Liver (tissue), 9 donors: Measurements from ENCODE around the gene POU2F2. TPM values are rescaled to one million over a fixed set of nuclear protein-coding genes. Genes with fewer than 3 reads are reported as not detected.

Experiments used
- DNase-seq: peaks from one replicate; pipeline ENCODE4 v3.0.0-alpha.2; 2017; ENCODE audit warnings: low spot score
- H3K27ac ChIP-seq, 2 donors: one replicate each; pipeline ENCODE4 v1.7.0; 2013; ENCODE audit warnings: inconsistent platforms in 2 of 2, low read length in 2 of 2, control low read depth in 1 of 2, low read depth in 1 of 2, mild to moderate bottlenecking in 1 of 2
- H3K27me3 ChIP-seq, 4 donors: one replicate each; pipeline versions ENCODE4 v1.6.1 to v1.7.0; 2013; ENCODE audit warnings: low read length in 3 of 4, inconsistent platforms in 1 of 4, mild to moderate bottlenecking in 1 of 4, moderate library complexity in 1 of 4; ENCODE audit not compliant: control insufficient read depth in 4 of 4, insufficient read depth in 4 of 4
- H3K36me3 ChIP-seq, 4 donors: one replicate each; pipeline versions ENCODE4 v1.6.1 to v1.7.0; 2013; ENCODE audit warnings: low read length in 3 of 4, mild to moderate bottlenecking in 3 of 4, low read depth in 1 of 4, moderate library complexity in 1 of 4; ENCODE audit not compliant: control insufficient read depth in 4 of 4, insufficient read depth in 3 of 4
- H3K4me1 ChIP-seq, 4 donors: one replicate each; pipeline versions ENCODE4 v1.6.1 to v1.7.0; 2013; ENCODE audit warnings: low read length in 3 of 4, mild to moderate bottlenecking in 3 of 4, moderate library complexity in 1 of 4; ENCODE audit not compliant: control insufficient read depth in 4 of 4, insufficient read depth in 4 of 4
- H3K4me3 ChIP-seq, 3 donors: one replicate each; pipeline versions ENCODE4 v1.6.1 to v1.7.0; 2013; ENCODE audit warnings: low read length in 3 of 3, control low read depth in 1 of 3, low read depth in 1 of 3, mild to moderate bottlenecking in 1 of 3
- H3K9ac ChIP-seq, 2 donors: one replicate each; pipeline ENCODE4 v1.7.0; 2013; ENCODE audit warnings: low read length in 2 of 2, mild to moderate bottlenecking in 2 of 2, moderate library complexity in 2 of 2, control low read depth in 1 of 2, low read depth in 1 of 2
- H3K9me3 ChIP-seq, 4 donors: one replicate each; pipeline versions ENCODE4 v1.6.1 to v1.7.0; 2013; ENCODE audit warnings: low read length in 3 of 4; ENCODE audit not compliant: control insufficient read depth in 4 of 4
- EGR1 ChIP-seq, 2 donors: IDR thresholded peaks; 2 replicates each; pipeline ENCODE4 v1.6.1; 2016 to 2018; ENCODE audit warnings: antibody characterized with exemption in 2 of 2, low read depth in 2 of 2
- FOXA1 ChIP-seq: IDR thresholded peaks from 2 replicates; pipeline ENCODE4 v1.6.1; 2016; ENCODE audit warnings: antibody characterized with exemption
- FOXA2 ChIP-seq: IDR thresholded peaks from 2 replicates; pipeline ENCODE4 v1.6.1; 2016; ENCODE audit warnings: antibody characterized with exemption
- GABPA ChIP-seq, 2 donors: IDR thresholded peaks in 1 of 2; conservative IDR thresholded peaks in 1 of 2; 2 replicates each; pipeline ENCODE4 v1.6.1; 2016; ENCODE audit warnings: antibody characterized with exemption in 2 of 2, mild to moderate bottlenecking in 1 of 2, moderate library complexity in 1 of 2
- HNF4A ChIP-seq, 2 donors: conservative IDR thresholded peaks; 2 replicates each; pipeline ENCODE4 v1.6.1; 2016; ENCODE audit warnings: antibody characterized with exemption in 2 of 2, mild to moderate bottlenecking in 2 of 2
- HNF4G ChIP-seq: IDR thresholded peaks from 2 replicates; pipeline ENCODE4 v1.6.1; 2016; ENCODE audit warnings: antibody characterized with exemption
- JUND ChIP-seq, 2 donors: IDR thresholded peaks; 2 replicates each; pipeline ENCODE4 v1.6.1; 2016; ENCODE audit warnings: antibody characterized with exemption in 2 of 2
- MAX ChIP-seq: IDR thresholded peaks from 2 replicates; pipeline ENCODE4 v1.6.1; 2016; ENCODE audit warnings: antibody characterized with exemption
- NR2F2 ChIP-seq: IDR thresholded peaks from 2 replicates; pipeline ENCODE4 v1.6.1; 2016; ENCODE audit warnings: antibody characterized with exemption
- RAD21 ChIP-seq, 2 donors: IDR thresholded peaks; 2 replicates each; pipeline ENCODE4 v1.6.1; 2016; ENCODE audit warnings: antibody characterized with exemption in 2 of 2, mild to moderate bottlenecking in 2 of 2
- RXRA ChIP-seq, 2 donors: IDR thresholded peaks; 2 replicates each; pipeline ENCODE4 v1.6.1; 2017 to 2018; ENCODE audit warnings: antibody characterized with exemption in 2 of 2, mild to moderate bottlenecking in 1 of 2
- SP1 ChIP-seq: IDR thresholded peaks from 2 replicates; pipeline ENCODE4 v1.6.1; 2018; ENCODE audit warnings: antibody characterized with exemption, mild to moderate bottlenecking
- TAF1 ChIP-seq: conservative IDR thresholded peaks from 2 replicates; pipeline ENCODE4 v1.6.1; 2016; ENCODE audit warnings: antibody characterized with exemption, mild to moderate bottlenecking
- YY1 ChIP-seq: IDR thresholded peaks from 2 replicates; pipeline ENCODE4 v1.6.1; 2016; ENCODE audit warnings: antibody characterized with exemption, mild to moderate bottlenecking
- WGBS: extraction: QIAGEN DNeasy Blood & Tissue Kit; methylation state at CpG from one replicate; pipeline ENCODE4 v1.1.7; 2013; 5-methylcytosine and 5-hydroxymethylcytosine counted together
- polyA plus RNA-seq, 2 donors: library from polyadenylated mRNA; stranded (reverse) in 1 of 2; unstranded in 1 of 2; fragments of 200-250 nt in 1 of 2; fragments of >200 nt in 1 of 2; fragmentation: Nextera tagmentation in 1 of 2; extraction: Ambion mirVana in 1 of 2; gene quantifications; one replicate each; pipeline versions ENCODE4 v1.2.1 to v1.2.3, GENCODE V29; 2013 to 2015
- total RNA-seq, 2 donors: library from RNA; depleted of rRNA; stranded (reverse); fragments of >200 nt; gene quantifications; one replicate each; pipeline ENCODE4 v1.2.3, GENCODE V29; 2014
- TF ChIP-seq, protein P1 (sequence below): IDR thresholded peaks from 2 replicates; pipeline ENCODE4 v1.6.1; 2016; ENCODE audit warnings: antibody characterized with exemption
- TF ChIP-seq, protein P2 (sequence below): IDR thresholded peaks from 2 replicates; pipeline ENCODE4 v1.6.1; 2016; ENCODE audit warnings: antibody characterized with exemption
- TF ChIP-seq, protein P3 (sequence below): IDR thresholded peaks from 2 replicates; pipeline ENCODE4 v1.6.1; 2016; ENCODE audit warnings: antibody characterized with exemption, mild to moderate bottlenecking
- TF ChIP-seq, protein P4 (sequence below): fragments of 150-350 bp; IDR thresholded peaks from 2 replicates; pipeline ENCODE4 v1.5.1; 2017; ENCODE audit warnings: improper control_type of control experiment, low read depth, low read length; ENCODE audit not compliant: missing input control
- donor health status: healthy.
- donor health status: healthy.
- donor health status: healthy.
- donor health status: healthy.
- donor health status: healthy.

POU2F2 gene
- total and polyA plus RNA-seq, 4 donors: 0.75 to 1.2 (median 0.97) TPM

DNA sequence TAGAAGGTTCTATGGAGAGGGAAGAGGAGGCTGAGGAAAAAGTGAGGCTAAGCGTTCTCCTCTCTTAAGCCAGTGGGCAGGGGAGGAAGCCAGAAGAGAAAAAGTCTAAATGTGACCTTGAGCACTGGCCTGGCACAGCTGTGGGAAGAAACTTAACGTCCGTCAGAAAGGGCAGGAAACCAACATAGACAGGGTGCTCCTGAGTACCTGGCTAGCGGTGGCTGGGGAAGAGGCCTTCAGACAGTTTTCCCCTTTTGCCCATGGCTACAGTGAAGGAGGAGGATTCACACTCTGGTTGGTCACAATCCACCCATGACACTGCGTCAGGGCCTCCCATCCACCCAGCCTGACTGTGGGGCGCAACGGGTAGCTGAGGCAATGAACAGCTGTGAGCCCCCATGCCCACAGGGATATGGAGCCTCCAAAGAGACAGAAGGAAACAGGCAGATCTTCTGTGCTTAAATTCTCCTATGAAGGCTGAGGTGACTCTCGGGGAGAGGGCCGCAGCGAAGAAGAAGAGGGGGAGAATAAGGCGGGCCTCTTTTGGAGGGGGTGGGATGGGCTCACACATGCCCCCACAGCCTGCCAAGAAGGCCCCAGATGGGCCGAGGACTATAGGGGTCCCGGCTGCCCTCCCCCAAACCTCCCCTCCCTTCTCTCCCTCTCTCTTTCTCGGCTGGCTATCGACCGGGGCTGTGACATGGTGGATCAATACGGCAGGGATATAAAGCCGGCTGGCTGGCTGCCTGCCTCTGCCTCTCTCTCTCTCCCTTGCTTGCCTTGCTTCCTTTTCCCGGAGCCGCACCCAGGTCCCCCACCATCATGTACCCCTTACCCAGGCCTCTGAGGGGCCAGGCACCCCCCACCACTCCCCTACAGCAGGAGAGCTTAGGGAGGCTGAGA is 19.8 kb upstream of the POU2F2 start:
- Histone ChIP-seq H3K4me3 (no peak overlapping the region), H3K9ac (no peak overlapping the region), H3K27me3 (no peaks in the 10 kb centered on the region), H3K27ac (no peak overlapping the region), H3K9me3 (no peaks in the 10 kb centered on the region), H3K36me3 (no peaks in the 10 kb centered on the region), H3K4me1 (peaks cover 0 to 22% (median 11%) of the 10 kb centered on the region in 4 donors)
- DNase-seq: no peak
- WGBS: 49% methylated on average over 20 of the region's 20 CpGs
- TF ChIP-seq NR2F2 (no peak), FOXA1 (no peak), MAX (no peak), EGR1 (IDR thresholded peaks at IDR 0.05; ENCODE audit: low read depth in 2 of 2) (no peak), HNF4G (no peak), JUND (IDR thresholded peaks at IDR 0.05) (no peak), RXRA (IDR thresholded peaks at IDR 0.05) (no peak), YY1 (no peak), GABPA (IDR thresholded peaks at IDR 0.05 in 1 of 2, conservative IDR thresholded peaks at IDR 0.05 in 1 of 2) (no peak), HNF4A (conservative IDR thresholded peaks at IDR 0.05) (no peak), SP1 (no peak), FOXA2 (no peak), RAD21 (IDR thresholded peaks at IDR 0.05) (no peak), TAF1 (no peak)
- TF ChIP-seq, protein P1, sequence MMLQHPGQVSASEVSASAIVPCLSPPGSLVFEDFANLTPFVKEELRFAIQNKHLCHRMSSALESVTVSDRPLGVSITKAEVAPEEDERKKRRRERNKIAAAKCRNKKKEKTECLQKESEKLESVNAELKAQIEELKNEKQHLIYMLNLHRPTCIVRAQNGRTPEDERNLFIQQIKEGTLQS: no peak
- TF ChIP-seq, protein P2, sequence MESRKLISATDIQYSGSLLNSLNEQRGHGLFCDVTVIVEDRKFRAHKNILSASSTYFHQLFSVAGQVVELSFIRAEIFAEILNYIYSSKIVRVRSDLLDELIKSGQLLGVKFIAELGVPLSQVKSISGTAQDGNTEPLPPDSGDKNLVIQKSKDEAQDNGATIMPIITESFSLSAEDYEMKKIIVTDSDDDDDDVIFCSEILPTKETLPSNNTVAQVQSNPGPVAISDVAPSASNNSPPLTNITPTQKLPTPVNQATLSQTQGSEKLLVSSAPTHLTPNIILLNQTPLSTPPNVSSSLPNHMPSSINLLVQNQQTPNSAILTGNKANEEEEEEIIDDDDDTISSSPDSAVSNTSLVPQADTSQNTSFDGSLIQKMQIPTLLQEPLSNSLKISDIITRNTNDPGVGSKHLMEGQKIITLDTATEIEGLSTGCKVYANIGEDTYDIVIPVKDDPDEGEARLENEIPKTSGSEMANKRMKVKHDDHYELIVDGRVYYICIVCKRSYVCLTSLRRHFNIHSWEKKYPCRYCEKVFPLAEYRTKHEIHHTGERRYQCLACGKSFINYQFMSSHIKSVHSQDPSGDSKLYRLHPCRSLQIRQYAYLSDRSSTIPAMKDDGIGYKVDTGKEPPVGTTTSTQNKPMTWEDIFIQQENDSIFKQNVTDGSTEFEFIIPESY: no peak
- TF ChIP-seq, protein P3, sequence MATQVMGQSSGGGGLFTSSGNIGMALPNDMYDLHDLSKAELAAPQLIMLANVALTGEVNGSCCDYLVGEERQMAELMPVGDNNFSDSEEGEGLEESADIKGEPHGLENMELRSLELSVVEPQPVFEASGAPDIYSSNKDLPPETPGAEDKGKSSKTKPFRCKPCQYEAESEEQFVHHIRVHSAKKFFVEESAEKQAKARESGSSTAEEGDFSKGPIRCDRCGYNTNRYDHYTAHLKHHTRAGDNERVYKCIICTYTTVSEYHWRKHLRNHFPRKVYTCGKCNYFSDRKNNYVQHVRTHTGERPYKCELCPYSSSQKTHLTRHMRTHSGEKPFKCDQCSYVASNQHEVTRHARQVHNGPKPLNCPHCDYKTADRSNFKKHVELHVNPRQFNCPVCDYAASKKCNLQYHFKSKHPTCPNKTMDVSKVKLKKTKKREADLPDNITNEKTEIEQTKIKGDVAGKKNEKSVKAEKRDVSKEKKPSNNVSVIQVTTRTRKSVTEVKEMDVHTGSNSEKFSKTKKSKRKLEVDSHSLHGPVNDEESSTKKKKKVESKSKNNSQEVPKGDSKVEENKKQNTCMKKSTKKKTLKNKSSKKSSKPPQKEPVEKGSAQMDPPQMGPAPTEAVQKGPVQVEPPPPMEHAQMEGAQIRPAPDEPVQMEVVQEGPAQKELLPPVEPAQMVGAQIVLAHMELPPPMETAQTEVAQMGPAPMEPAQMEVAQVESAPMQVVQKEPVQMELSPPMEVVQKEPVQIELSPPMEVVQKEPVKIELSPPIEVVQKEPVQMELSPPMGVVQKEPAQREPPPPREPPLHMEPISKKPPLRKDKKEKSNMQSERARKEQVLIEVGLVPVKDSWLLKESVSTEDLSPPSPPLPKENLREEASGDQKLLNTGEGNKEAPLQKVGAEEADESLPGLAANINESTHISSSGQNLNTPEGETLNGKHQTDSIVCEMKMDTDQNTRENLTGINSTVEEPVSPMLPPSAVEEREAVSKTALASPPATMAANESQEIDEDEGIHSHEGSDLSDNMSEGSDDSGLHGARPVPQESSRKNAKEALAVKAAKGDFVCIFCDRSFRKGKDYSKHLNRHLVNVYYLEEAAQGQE: no peak

- peaks cover 0 to 22% (median 11%) of the 10 kb centered on the region in 4 donors for H3K4me1 ChIP-seq
- no peaks in the 10 kb centered on the region for H3K36me3 ChIP-seq
- TF ChIP-seq EGR1 (IDR thresholded peaks at IDR 0.05; ENCODE audit: low read depth in 2 of 2): no peak
- no peak for TF ChIP-seq GABPA (IDR thresholded peaks at IDR 0.05 in 1 of 2, conservative IDR thresholded peaks at IDR 0.05 in 1 of 2)
- TF ChIP-seq, protein P3: no peak
- TF ChIP-seq NR2F2: no peak
- no peak for TF ChIP-seq TAF1
- TF ChIP-seq RAD21 (IDR thresholded peaks at IDR 0.05): no peak
- no peak for TF ChIP-seq RXRA (IDR thresholded peaks at IDR 0.05)
- TF ChIP-seq, protein P4, sequence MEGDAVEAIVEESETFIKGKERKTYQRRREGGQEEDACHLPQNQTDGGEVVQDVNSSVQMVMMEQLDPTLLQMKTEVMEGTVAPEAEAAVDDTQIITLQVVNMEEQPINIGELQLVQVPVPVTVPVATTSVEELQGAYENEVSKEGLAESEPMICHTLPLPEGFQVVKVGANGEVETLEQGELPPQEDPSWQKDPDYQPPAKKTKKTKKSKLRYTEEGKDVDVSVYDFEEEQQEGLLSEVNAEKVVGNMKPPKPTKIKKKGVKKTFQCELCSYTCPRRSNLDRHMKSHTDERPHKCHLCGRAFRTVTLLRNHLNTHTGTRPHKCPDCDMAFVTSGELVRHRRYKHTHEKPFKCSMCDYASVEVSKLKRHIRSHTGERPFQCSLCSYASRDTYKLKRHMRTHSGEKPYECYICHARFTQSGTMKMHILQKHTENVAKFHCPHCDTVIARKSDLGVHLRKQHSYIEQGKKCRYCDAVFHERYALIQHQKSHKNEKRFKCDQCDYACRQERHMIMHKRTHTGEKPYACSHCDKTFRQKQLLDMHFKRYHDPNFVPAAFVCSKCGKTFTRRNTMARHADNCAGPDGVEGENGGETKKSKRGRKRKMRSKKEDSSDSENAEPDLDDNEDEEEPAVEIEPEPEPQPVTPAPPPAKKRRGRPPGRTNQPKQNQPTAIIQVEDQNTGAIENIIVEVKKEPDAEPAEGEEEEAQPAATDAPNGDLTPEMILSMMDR: no peak
- TF ChIP-seq HNF4G: no peak
- TF ChIP-seq MAX: no peak
- TF ChIP-seq SP1: no peak
- TF ChIP-seq JUND (IDR thresholded peaks at IDR 0.05): no peak
- no peak for TF ChIP-seq FOXA2
- H3K27ac ChIP-seq: no peak overlapping the region
- H3K9ac ChIP-seq: no peak overlapping the region
- H3K27me3 ChIP-seq: no peaks in the 10 kb centered on the region
- H3K4me3 ChIP-seq: no peak overlapping the region
- WGBS: 20% methylated on average over 9 of the region's 9 CpGs
- H3K9me3 ChIP-seq: no peaks in the 10 kb centered on the region
- DNase-seq: no peak
These were observed 18.7 kb upstream of the POU2F2 start for GRCh38 chr19:42150911-42151361.
